Activated CD4-positive, CD25-positive, alpha-beta regulatory T cell (primary cell): ENCODE measurements around the gene ADGRD1.
"Not testable (repeated sequence)": the region's sequence is repeated elsewhere in the genome, so short reads cannot be mapped to it uniquely, and the experiment has no call there.

ENCODE experiments used
- DNase-seq, 4 experiments: peaks; one replicate each; lab custom pipeline; 2025; lab: John Stamatoyannopoulos, UW

The ADGRD1 gene

DNA sequence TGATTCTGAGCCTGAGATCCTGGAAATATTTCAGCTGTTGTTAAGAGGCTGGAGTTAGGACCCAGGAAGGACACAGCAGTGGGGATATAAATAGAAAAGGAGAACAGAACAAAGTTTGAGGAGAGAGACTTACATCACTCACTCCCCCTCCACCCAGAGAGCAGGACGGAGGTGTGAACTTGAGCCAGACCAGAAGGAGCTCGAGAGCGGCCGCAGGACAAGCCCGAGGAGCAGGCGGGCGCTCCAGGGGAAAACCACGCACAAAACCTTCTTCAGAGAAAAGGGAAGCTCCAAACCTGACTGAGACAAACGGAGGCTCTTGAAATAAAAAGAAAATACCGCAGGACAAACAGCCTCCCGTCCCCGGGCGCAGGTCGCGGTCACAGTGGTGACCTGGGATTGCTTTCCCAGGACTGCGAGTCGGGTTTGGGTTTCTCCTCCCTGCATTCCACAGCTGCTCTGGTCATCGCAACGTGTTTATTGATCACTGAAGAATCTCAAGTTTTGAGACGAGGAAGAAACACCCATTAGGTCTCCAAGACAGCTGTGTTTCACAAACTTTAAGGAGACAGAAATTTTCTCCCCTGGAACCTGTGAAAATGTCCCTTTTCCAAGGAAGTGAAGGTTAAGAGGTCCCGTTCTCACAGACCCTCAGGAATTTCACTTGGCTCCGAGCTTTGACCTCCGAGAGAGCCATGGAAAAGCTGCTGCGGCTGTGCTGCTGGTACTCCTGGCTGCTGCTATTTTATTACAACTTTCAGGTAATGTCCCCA is at the start of gene ADGRD1:
Gene ADGRD1, plus strand, starts transcription at position 137 of the 773 bp plus-strand sequence. Its CDS starts 559 bp downstream, at position 696.
- DNase-seq: no peak

DNA sequence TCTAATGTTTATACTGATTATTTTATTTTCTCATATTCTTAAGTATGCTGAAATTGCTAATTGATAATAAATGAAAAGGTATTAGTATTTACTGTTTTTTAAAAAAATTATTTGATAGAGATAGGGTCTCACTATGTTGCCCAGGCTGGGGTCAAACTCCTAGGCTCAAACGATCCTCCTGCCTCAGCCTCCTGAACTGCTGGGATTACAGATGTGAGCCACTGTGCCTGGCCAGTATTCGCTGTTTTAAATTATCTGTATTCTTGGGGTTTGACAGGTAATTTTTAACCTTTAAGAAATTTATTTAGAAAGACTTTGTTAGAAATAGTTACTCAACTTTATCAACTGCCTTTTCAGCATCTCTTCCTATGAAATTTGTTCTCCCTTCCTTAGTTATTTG is 49.6 kb upstream of the ADGRD1 start:
- no peak for DNase-seq

DNA sequence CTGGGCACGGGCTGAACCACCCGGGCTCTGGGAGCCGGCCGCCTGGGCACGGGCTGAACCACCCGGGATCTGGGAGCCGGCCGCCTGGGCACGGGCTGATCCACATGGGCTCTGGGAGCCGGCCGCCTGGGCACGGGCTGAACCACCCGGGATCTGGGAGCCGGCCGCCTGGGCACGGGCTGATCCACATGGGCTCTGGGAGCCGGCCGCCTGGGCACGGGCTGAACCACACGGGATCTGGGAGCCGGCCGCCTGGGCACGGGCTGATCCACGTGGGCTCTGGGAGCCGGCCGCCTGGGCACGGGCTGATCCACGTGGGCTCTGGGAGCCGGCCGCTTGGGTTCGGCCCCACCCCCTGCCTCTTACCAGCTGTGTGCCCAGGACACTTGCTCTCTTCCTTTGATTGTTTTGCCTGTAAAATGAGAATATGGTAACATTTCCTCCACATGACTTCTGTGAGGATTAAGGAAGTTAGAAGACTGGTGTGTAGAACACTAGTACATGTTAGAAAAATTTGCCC is 48.7 kb upstream of the ADGRD1 start:
- DNase-seq: not testable (repeated sequence)

DNA sequence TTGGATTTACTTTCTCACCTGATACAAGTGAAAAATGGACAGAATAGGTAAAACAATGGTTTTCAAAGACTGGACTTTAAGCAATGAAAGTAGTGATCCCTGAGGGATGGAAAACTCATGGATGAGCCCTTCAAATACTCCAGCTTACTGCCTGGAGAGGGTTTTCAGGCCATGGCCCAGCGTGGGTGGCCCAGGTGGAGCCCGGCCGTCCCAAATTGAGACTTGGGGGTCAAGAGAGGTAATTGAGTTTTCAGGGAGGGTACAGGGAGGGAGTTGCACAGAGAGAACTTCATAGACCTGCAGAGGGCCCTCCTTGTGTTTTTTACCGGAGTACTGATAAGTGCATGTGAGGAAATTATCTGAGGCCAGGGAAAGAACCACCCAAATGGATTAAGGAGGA is 44.6 kb upstream of the ADGRD1 start:
- no peak for DNase-seq

DNA sequence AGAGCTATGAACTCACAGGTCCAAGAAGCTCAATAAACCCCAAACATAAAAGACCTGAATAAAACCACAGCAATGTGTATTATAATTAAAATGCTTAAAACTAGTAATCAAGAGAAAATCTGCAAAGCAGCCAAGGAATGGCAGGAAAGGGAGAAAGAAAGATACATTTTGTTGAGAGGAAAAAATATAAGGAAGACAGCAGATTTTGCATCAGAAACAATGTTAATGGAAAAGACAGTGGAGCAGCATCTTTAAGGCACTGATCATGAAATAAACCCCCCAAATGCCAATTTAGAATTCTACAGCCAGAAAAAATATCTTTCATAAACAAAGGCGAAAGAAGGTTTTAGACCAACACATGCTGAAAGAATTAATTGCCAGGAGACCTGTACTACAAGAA is 42.5 kb upstream of the ADGRD1 start:
- DNase-seq: no peak

DNA sequence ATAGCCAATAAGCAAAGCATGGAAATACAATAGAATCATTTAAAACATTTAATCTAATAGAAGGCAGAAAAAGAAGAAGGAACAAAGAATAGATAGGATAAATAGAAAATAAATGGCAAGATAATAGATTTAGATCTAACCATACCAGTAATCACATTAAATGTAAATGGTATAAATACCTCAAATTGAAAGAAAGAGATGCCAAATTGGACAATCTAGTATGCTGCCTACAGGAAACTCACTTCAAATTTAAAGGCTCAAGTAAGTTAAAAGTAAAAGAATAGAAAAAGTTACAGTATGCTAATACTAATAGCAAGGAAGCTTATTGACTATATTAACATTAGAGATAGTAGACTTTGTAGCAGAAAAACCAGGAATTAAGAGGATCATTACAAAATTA is 41.8 kb upstream of the ADGRD1 start:
- no peak for DNase-seq

DNA sequence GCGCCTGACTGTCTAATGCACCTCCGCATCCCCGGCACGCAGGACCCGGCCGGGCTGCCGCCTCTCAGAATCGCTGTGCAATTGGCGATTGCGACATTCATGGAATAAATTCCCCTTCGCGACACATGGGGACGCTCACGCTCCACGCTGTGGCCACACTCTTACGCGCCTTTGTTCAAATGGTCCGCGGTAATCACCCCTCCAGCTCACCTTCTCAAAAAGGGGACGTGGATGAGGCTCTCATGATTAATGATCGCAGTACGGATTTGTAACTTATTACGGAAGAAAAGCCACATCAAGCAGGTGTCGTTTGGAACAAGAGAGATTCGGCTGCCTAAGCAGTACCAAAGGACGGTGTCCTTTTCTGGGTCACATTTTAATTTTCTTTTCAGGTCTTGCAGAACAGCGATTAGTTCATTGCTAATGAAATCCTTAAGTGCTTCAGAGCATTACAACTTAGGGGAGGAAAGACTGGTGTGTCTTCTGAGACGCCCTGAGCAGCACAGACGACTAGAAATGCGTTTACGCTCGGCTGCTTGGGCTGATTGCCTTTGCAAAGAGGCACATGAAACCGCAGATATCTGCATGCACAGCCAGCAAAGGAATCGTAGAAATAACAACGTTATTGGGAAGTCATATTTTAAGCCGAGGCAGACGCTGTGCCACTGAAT is 37.3 kb upstream of the ADGRD1 start:
- no peak for DNase-seq

DNA sequence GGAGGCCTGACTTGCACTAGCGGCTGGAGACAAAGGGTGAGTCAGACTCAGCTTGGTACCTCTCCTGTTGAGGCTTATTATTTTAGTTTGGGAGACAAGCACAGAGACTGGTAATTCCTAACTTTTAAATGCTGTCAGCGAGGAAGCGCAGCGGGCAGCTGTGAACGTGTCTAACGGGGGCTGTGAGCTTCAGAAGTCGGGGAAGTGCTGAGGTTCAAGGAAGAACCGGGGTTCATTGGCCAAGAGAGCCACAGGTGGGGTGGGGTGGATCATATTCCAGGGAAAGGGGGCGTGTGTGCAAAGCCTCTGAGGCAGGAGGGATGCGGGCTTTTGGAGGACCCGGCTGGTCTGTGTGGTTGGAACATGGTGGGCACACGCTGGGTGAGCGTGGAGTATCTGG is 36.1 kb upstream of the ADGRD1 start:
- DNase-seq: no peak

DNA sequence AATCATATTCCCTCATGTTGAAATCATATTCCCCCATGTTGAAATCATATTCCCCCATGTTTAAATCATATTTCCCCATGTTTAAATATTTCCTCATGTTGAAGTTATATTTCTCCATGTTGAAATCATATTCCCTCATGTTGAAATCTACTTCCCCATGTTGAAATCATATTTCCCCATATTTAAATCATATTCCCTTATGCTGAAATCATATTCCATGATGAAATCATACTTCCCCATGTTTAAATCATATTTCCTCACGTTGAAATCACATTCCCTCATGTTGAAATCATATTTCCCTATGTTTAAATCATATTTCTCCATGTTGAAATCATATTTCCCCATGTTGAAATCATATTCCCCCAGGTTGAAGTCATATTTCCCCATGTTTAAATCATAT is 34.6 kb upstream of the ADGRD1 start:
- no peak for DNase-seq

DNA sequence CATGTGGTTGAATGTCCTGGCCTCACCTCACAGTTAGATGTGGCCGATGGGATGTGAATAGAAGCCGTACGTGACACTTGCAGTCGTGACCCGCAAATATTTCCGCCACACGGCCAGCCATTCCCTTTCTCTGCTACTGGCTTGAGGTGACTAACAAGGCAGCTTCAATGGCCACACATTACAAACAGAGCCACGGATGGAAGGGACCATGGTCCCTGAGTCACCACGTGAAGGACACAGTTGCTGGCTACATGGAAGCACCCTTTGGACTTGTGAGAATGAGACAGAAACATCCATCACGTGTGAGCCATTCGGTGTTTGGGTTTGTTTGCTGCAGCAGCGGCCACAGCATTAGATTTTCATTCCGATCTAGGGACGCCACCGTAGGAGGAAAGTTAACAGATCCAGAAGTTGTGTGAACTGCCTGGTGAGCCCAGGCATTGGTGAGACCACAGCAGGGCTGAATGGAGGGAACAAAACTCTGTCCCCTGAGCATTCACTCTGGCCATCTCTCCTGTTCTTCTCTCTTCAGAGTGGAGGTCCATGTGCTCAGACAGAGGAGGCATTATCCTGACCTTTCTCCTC is 33.5 kb upstream of the ADGRD1 start:
- DNase-seq: no peak

DNA sequence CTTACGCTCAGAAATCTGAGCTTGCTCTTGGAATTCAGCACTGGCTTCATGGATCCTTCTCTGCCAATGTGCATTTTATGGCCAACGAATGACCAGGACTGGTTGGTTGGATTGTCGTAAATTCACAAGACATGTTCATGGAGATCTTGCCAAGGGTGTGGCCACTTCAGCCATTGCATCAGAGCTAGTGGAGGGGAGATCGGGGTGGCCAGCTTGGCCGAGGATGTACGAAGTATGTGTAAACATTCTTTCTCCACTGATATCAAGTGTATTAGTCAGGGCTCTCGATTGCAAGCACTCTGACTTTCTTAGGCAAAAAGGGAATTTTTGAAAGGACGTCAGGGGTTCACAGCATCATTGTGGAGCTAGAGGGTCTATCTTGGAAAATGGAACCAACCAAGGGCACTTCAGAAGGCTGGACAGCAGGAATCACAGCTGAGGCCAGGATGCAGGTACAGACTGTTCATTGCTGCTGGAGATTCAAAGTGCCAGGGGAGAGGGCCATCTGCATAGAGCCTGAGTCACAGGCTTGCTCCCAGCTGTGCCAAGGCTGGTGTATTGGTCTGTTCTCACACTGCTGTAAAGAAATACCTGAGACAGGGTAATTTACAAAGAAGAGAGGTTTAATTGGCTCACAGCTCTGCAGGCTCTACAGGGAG is 32.9 kb upstream of the ADGRD1 start:
- DNase-seq: no peak

DNA sequence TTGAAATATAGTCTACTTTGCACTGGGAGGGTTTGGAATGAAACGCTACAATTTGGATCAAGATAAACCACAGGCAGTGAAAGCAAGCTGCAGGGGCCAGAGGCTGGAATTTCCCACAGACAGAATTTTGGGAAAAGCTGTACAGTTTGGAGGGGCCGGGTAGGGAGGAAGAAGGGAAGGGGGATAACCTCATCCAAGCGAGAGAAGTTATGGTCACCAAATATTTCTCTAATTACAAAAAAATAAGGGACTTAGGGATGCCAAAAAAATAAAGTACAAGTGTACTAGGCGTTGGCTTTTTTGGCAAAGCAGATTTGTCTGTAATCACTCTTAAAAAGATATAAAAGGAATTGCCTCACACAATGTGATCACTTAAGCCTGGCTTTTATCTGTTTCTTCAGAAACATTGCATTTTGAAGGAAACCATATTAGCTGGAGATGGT is 31.2 kb upstream of the ADGRD1 start:
- DNase-seq: no peak

DNA sequence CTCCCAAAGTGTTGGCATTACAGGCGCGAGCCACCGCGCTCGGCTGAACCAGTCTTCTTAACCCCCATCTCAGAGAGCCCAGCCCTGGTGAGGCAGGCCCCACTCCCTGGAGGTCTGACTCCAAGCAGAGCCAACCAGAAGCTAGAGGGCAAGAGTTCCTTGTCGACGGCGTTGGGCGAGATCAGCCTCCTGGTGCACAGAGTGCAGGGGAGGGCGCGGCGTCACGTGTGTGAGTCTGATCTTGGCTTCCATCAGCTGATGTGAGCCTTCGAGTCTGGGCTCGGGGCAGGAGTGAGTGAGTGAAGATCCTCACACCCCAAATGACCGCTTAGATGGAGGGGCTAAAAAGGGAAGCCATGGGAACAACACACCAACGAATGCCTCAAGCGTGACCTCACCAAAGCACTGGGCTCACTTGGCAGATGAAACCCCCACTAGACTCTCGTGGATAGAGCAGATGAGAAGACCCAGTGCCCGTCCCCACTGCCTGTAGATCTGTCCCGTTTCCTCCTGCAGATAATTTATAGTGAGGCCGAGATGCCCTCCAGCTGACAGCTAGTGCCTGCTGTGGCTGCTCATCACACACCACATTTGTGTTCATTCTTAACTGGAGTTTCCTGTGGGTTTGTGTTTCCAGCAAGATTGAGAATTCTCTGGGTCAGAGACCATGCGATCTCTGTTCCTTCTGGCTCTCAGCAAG is 28.6 kb upstream of the ADGRD1 start:
- DNase-seq: no peak

DNA sequence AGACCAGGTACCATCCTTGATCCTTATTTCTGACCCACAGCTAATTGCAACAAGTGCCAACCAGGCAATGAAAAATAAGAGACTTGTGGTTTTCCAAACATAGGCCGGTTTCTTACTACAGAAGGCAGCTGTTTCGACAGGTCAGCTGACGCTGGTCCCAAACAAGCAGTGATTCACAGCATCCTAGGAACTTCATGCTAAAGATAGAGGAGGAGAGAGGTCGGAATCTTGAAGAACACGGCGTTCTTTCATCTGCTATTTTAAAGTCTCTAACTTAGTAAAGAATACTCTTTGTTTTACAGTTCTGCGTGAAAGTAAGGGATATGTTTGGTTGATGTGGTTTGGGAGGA is 28.1 kb upstream of the ADGRD1 start:
- DNase-seq: no peak

DNA sequence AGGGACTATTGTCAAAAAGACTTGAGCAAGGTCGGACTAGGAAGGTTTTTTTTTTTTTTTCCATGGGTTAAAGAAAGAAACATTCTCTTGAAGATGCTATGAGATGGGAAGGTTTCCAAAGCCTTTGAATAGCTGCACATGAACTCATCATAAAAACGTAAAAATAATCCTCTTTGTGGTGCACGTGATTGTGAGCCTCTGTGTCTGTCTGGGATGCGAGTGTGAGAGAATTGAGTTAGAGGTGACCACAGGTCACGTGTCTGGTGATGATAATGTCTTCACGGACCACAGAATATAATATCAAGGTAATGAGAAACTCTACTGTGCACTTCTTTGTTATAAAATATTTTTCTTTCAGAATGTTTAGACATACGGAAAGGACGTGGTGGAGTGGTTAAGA is 24.3 kb upstream of the ADGRD1 start:
- DNase-seq: no peak

DNA sequence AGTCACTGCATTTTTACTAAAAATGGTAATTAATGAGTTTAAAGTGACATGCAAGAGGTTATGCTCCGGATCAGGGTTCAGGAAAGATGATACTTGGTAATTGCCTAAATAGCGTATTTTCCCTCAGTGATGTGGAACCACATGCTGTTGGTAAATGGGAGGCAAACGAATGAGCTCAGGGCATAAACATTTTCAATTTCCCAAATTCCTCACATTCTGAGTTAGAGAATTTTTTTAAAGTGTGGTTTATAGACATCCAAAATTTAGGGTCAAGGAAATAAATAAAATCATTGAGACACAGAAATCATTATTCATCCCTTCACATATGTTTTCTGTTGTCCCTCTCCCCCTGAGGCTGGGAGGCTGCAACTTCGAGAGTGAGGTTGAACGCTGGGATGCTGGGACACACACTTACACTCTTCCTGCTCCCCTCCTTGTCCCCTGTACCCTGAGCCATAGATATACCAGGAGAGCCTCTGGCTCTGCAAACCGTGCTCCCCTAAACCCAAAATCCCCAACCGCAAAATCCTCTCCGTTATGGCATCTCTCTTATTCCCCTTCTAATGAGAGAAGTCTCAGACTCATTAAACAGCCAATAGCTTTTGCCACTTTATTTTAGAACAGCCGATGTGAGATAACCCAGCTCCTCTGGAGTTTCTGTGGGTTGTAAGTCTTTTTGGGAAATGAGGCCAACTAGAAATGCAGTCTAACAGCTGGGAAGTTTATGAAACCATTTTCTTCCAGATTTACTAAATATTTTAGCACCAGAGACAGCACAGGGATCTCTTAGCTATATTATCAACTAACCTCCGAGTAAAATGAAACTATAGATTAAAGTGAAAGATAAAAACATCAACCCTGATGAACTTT is 21.4 kb upstream of the ADGRD1 start:
- DNase-seq: no peak

DNA sequence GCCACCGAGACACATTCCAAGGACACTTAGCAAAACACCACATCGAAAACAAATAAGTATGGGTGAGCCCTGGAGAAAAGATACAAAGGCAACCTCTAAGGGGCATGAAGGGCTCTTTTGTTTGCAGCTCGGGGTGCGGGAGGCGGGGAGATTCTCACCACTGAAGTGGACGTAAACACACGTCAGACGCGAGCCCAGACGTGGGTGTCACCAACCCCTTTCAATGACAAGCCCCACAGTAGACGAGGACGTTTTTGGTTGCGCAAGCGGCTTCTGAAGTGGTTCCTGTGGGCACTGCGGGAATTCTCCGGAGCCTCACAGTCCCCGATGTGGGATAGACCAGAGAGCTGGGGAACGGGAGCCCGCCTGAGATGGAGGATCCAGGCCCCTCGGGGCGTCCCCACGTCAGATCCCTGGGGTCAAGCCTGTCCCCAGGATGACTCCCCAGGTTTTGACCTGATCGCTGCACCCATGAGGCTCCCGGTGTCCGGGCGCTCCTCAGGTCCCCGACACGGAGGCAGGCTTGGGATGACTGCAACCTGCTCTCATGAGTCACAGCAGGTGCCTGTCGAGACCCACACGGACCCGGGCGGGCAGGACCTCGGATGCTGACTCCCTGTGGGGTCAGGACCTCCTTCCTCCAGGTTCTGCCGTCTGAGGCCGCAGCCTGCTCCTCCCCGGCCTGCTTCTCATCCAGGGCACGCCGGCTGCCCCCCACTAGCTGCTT is 20.3 kb upstream of the ADGRD1 start:
- no peak for DNase-seq

DNA sequence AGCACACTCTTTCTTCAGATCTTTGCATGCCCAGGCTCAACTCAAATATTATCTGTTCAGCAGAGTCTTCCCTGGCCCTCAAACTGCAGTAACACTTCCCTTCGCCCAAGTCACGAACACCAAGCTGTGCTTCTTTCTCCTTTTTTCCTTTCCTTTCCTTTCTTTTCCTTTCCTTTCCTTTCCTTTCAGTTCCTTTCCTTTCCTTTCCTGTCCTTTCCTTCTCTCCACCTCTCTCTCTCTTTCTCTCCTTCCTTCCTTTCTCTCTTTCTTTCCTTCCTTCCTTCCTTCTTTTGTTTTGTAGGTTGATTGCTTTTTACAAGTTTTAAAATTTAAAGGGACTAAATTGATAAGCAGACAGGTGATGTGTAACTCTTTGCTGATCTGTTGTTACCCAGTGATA is 19.0 kb upstream of the ADGRD1 start:
- DNase-seq: no peak

DNA sequence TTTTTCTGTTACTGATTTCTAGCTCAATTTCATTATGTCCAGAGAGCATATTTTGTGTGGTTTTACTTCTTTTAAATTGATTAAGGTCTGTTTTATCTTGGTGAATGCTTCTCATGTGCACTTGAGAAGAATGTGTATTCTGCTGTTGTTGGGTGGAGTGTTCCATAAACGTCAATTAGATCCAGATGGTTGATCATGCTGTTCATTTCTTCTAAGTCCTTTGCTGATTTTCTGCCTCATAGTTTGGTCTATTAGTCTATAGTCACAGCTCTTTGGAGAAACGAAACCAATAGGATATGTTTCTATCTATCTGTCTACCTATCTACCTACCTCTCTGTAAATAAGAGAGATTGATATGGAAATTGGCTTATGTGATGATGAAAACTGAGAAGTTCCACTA is 17.1 kb upstream of the ADGRD1 start:
- DNase-seq: no peak

DNA sequence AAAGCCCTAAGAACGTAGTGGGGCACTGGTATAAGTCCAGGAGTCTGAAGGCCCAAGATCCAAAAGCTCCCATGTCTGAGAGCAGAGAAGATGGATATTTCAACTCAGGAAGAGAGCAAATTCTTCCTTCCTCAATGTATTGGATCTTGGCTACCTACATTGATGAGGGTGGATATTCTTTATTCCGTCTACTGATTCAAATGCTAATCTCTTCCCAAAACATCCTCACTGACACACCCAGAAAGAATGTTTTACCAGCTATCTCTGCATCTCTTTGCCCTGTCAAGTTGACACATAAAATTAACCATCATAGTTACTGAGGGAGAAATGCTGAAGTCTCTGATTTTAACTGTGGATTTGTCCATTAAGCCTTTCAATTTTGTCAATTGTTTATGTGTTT is 16.6 kb upstream of the ADGRD1 start:
- DNase-seq: no peak
